Type B pancreatic cell (in vitro differentiated cells): Measurements from ENCODE around the gene TMED3. TPM values are rescaled to one million over a fixed set of nuclear protein-coding genes. Genes with fewer than 3 reads are reported as not detected.

Experiments used
- DNase-seq: peaks from one replicate; pipeline ENCODE4 v3.0.0; 2021; ENCODE audit warnings: mixed read lengths; ENCODE audit not compliant: unreplicated experiment; ENCODE audit errors: extremely low spot score
- H3K27ac Mint-ChIP-seq: 2 replicates; pipeline ENCODE4 v1.8.0; 2021; ENCODE audit warnings: mild to moderate bottlenecking, mixed read lengths
- H3K27me3 Mint-ChIP-seq: 2 replicates; pipeline ENCODE4 v1.8.0; 2021; ENCODE audit warnings: mixed read lengths
- H3K36me3 Mint-ChIP-seq: 2 replicates; pipeline ENCODE4 v1.8.0; 2021; ENCODE audit warnings: mixed read lengths
- H3K4me1 Mint-ChIP-seq: one replicate; pipeline ENCODE4 v1.8.0; 2021; ENCODE audit warnings: mixed read lengths; ENCODE audit not compliant: unreplicated experiment
- H3K4me3 Mint-ChIP-seq: 2 replicates; pipeline ENCODE4 v1.8.0; 2021; ENCODE audit warnings: mild to moderate bottlenecking, mixed read lengths
- H3K9me3 Mint-ChIP-seq: 2 replicates; pipeline ENCODE4 v1.8.0; 2021; ENCODE audit warnings: mixed read lengths
- CTCF ChIP-seq: fragments of 200-600 bp; sonication (generic); conservative IDR thresholded peaks from 2 replicates; pipeline ENCODE4 v1.5.0; 2021; ENCODE audit warnings: antibody characterized with exemption, mild to moderate bottlenecking
- total RNA-seq: library from RNA; stranded (reverse); gene quantifications from 2 replicates; pipeline ENCODE4 v1.2.1, GENCODE V29; 2021; ENCODE audit warnings: low replicate concordance

Gene TMED3
- total RNA-seq, 1 donor from 2014 or later = 87.6 TPM

DNA sequence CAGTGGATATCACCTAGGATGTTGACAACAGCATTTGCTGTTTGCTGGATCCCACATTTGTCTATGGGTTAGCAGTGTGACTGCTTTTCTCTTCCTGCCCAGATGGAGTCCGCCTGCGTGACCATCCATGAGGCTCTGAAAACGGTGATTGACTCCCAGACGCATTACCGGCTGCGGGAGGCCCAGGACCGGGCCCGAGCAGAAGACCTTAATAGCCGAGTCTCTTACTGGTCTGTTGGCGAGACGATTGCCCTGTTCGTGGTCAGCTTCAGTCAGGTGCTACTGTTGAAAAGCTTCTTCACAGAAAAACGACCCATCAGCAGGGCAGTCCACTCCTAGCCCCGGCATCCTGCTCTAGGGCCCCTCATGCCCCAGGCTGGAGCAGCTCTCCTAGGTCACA is 11.0 kb downstream of the TMED3 start:
- no peaks in the 10 kb centered on the region for H3K27me3 Mint-ChIP-seq
- no peak overlapping the region for H3K27ac Mint-ChIP-seq
- TF ChIP-seq CTCF = no peak
- H3K4me1 Mint-ChIP-seq = no peaks in the 10 kb centered on the region
- no peak overlapping the region for H3K4me3 Mint-ChIP-seq
- no peak for DNase-seq
- H3K9me3 Mint-ChIP-seq = no peaks in the 10 kb centered on the region
- H3K36me3 Mint-ChIP-seq = peaks cover 62% of the 10 kb centered on the region

DNA sequence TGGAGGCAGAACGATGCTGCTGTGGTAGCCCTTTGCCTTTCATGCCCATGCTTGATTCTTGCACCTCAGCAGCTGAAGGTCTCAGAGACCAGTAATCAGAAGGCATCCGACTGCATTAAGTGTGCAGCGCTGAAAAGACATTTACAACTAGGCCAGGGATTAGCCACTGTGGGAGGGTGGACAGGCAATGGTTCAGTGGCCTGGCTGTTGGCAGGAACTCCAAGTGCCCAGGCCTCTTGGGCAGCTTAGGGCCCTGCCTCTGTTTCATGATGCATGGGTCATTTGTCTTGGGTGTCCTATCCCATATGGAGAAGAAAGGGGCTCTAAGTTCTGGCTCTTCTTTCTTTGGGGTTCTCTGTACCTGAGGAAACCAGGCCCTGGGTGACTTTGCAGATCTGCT is 11.4 kb downstream of the TMED3 start:
- no peak for DNase-seq
- no peak for TF ChIP-seq CTCF
- Mint-ChIP-seq H3K27me3 (no peaks in the 10 kb centered on the region), H3K4me3 (no peak overlapping the region), H3K4me1 (no peaks in the 10 kb centered on the region), H3K9me3 (no peaks in the 10 kb centered on the region), H3K36me3 (peaks cover 59% of the 10 kb centered on the region), H3K27ac (no peak overlapping the region)

- H3K4me3 Mint-ChIP-seq = no peak overlapping the region
- DNase-seq = no peak
- no peaks in the 10 kb centered on the region for H3K27me3 Mint-ChIP-seq
- no peaks in the 10 kb centered on the region for H3K4me1 Mint-ChIP-seq
- no peaks in the 10 kb centered on the region for H3K9me3 Mint-ChIP-seq
- peaks cover 56% of the 10 kb centered on the region for H3K36me3 Mint-ChIP-seq
- TF ChIP-seq CTCF = no peak
- H3K27ac Mint-ChIP-seq = no peak overlapping the region
These were observed 12.0 kb downstream of the TMED3 start for GRCh38 chr15:79322945-79323344.

- H3K4me3 Mint-ChIP-seq = no peak overlapping the region
- no peaks in the 10 kb centered on the region for H3K4me1 Mint-ChIP-seq
- no peak for DNase-seq
- no peaks in the 10 kb centered on the region for H3K27me3 Mint-ChIP-seq
- no peak for TF ChIP-seq CTCF
- peak overlapping the region; percentile 50 for H3K27ac Mint-ChIP-seq
- H3K36me3 Mint-ChIP-seq = peaks cover 12% of the 10 kb centered on the region
- H3K9me3 Mint-ChIP-seq = no peaks in the 10 kb centered on the region
These were observed 18.3 kb downstream of the TMED3 start for GRCh38 chr15:79329171-79329611.

DNA sequence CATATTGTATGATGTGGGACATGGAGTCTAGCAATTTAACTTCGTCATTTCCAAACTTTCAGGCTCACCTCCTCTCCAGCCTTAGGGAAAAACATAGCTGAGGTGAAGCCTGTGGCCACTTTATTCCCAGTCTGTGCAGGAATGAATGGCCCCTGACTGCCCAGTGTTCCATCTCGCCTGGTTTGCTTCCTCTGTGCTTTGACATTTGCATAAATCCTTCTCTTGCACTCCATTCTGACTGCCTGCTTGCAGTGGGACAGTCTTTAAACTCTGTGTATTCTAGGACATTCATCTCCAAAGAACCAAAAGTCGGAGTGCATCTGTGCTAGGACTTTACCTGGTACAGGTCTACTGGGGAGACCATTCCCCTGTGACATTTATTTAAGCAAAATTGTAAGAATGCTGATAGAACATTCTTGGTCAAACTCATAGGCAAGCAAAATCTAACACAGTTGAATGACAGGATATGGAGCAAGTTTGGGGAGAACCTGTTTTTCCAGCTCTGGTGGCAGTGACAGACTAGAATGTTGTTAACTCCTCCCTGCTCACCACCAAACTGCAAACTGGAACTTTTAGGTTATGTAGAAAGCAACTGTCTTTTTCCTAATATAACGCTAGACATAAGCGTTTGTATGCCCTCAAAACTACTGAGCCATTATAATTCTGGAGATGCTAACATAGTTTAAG is 22.1 kb downstream of the TMED3 start:
- peaks cover 7% of the 10 kb centered on the region for H3K4me1 Mint-ChIP-seq
- DNase-seq = no peak
- H3K9me3 Mint-ChIP-seq = no peaks in the 10 kb centered on the region
- H3K27ac Mint-ChIP-seq = peak overlapping the region; percentile 79
- peaks cover 3% of the 10 kb centered on the region for H3K36me3 Mint-ChIP-seq
- TF ChIP-seq CTCF = no peak
- no peaks in the 10 kb centered on the region for H3K27me3 Mint-ChIP-seq
- peak overlapping the region; percentile 54 for H3K4me3 Mint-ChIP-seq
